ENCODE data around the gene CHRNA7. TPM values are rescaled to one million over a fixed set of nuclear protein-coding genes. Genes with fewer than 3 reads are reported as not detected.

The CHRNA7 gene
- total and polyA plus RNA-seq, 2 of the 8 experiments (the other 6 are each of a cell fraction or from before 2014, with no cell fraction given): 7.5 to 11.0 TPM

GRCh38 chr15:32034106-32034505 is 3.8 kb downstream of the CHRNA7 start:
- H4K20me1 ChIP-seq (replicated peaks in 1 of 2; ENCODE audit: control insufficient read depth in 1 of 2, insufficient read depth in 2 of 2, low read length in 2 of 2): peaks cover 0 to 2% of the 10 kb centered on the region in 2 experiments
- DNase-seq (ENCODE audit: low read depth in 1 of 2, low spot score in 2 of 2) (no peak), FAIRE-seq (no peak)
- H2AFZ ChIP-seq (ENCODE audit: low read length): no peak overlapping the region
- no peak overlapping the region for H2BK120ac ChIP-seq (replicated peaks; ENCODE audit: low read depth, low read length)
- H2BK12ac ChIP-seq (ENCODE audit: low read depth, low read length): no peak overlapping the region
- no peak overlapping the region for H3K4me2 ChIP-seq (ENCODE audit: insufficient read depth in 1 of 2, low read depth in 2 of 2, low read length in 2 of 2)
- H4K8ac ChIP-seq (ENCODE audit: extremely low read depth, insufficient read depth, low read length): no peak overlapping the region
- no peak overlapping the region for H3K56ac ChIP-seq (replicated peaks; ENCODE audit: insufficient read length, low read depth, low read length)
- no peak overlapping the region for H3K23ac ChIP-seq (ENCODE audit: insufficient read length)
- ChIA-PET CTCF (ENCODE audit: partially characterized antibody) (interaction anchor here (1.3 kb wide), 1 partner anchor 31 kb away, joined by 3 read pairs; no protein-coding TSS in a partner anchor), POLR2A (ENCODE audit: partially characterized antibody) (no interaction called here)
- no peak overlapping the region for H2BK15ac ChIP-seq (ENCODE audit: low read length)
- H3K18ac ChIP-seq (ENCODE audit: extremely low read depth, low read length): no peak overlapping the region
- H4K91ac ChIP-seq (replicated peaks; ENCODE audit: insufficient read length, low read length): no peak overlapping the region
- no peaks in the 10 kb centered on the region for H3K79me2 ChIP-seq (ENCODE audit: control insufficient read depth in 1 of 2, insufficient read depth in 2 of 2, low read length in 2 of 2)
- no peak overlapping the region for H3K9ac ChIP-seq (replicated peaks in 1 of 4; ENCODE audit: extremely low read depth in 1 of 4, low read depth in 3 of 4, low read length in 3 of 4)
- H3K79me1 ChIP-seq (ENCODE audit: low read depth, low read length): no peaks in the 10 kb centered on the region
- peaks cover 0 to 3% (median 0%) of the 10 kb centered on the region in 4 experiments; a peak in 2 of 7 replicates for H3K4me1 ChIP-seq (replicated peaks in 1 of 4; ENCODE audit: control insufficient read depth in 3 of 4, insufficient read depth in 4 of 4, low read length in 3 of 4)
- no peak overlapping the region for H4K5ac ChIP-seq (ENCODE audit: insufficient read length, low read depth, low read length)
- no peaks in the 10 kb centered on the region for H3K36me3 ChIP-seq (ENCODE audit: control insufficient read depth in 2 of 4, insufficient read depth in 4 of 4, low read length in 3 of 4)
- H2BK5ac ChIP-seq (ENCODE audit: low read depth, low read length): no peak overlapping the region
- no peak overlapping the region for H3K4me3 ChIP-seq (ENCODE audit: extremely low read depth in 1 of 4, insufficient read depth in 2 of 4, low read depth in 3 of 4, low read length in 4 of 4)
- no peak overlapping the region for H3K27ac ChIP-seq (ENCODE audit: low read depth, low read length)
- H2BK20ac ChIP-seq (ENCODE audit: low read length): no peak overlapping the region
- H3K14ac ChIP-seq (ENCODE audit: insufficient read length): no peak overlapping the region
- H3K4ac ChIP-seq (replicated peaks; ENCODE audit: insufficient read length, low read depth, low read length): no peak overlapping the region
- peaks cover 16% of the 10 kb centered on the region for H3K23me2 ChIP-seq (ENCODE audit: low read depth, low read length)
- H3K27me3 ChIP-seq (replicated peaks in 1 of 4; ENCODE audit: control insufficient read depth in 3 of 4, extremely low read depth in 1 of 4, insufficient read depth in 3 of 4, low read length in 3 of 4): peaks cover 0 to 15% (median 6%) of the 10 kb centered on the region in 4 experiments; a peak in 3 of 7 replicates
- H3K9me3 ChIP-seq (ENCODE audit: insufficient read depth in 2 of 2, low read depth in 1 of 2, low read length in 1 of 2): no peaks in the 10 kb centered on the region
- TF ChIP-seq ASH2L (IDR thresholded peaks at IDR 0.05; ENCODE audit: low read length) (no peak), CBX5 (IDR thresholded peaks at IDR 0.05; ENCODE audit: low read depth, low read length) (no peak), CBX8 (IDR thresholded peaks at IDR 0.05; ENCODE audit: borderline replicate concordance, low read depth, low read length) (no peak), CHD2 (IDR thresholded peaks at IDR 0.05; ENCODE audit: low read length) (no peak), SRF (IDR thresholded peaks at IDR 0.05; ENCODE audit: low read depth, low read length) (no peak), SP2 (IDR thresholded peaks at IDR 0.05; ENCODE audit: low read length) (no peak), TEAD4 (IDR thresholded peaks at IDR 0.05; ENCODE audit: low read depth, low read length) (no peak), EGR1 (IDR thresholded peaks at IDR 0.05; ENCODE audit: borderline replicate concordance, low read depth, low read length) (no peak), ATF3 (IDR thresholded peaks at IDR 0.05; ENCODE audit: insufficient read depth, low read depth, low read length) (no peak), CTBP2 (IDR thresholded peaks at IDR 0.05; ENCODE audit: borderline replicate concordance, insufficient read depth, insufficient read length, low read length) (no peak), NANOG (IDR thresholded peaks at IDR 0.05; ENCODE audit: insufficient read depth, low read depth, low read length, poor library complexity, severe bottlenecking) (no peak)
- no peak overlapping the region for H2AK5ac ChIP-seq (ENCODE audit: low read depth, low read length)

Data from H1 (cell line).